ENCODE results near the gene SPPL3.
"Not testable (repeated sequence)": the region's sequence is repeated elsewhere in the genome, so short reads cannot be mapped to it uniquely, and the experiment has no call there.

SPPL3 gene

GRCh38 chr12:120795441-120796178 lies 108.5 kb downstream of the SPPL3 start:
- Histone ChIP-seq H3K9ac (ENCODE audit: insufficient read length) (no peak overlapping the region), H3K27ac (no peak overlapping the region), H3K4me3 (no peak overlapping the region), H3K36me3 (ENCODE audit: insufficient read depth, low read length) (peaks cover 10% of the 10 kb centered on the region), H3K9me3 (ENCODE audit: low read depth, low read length) (peaks cover 4% of the 10 kb centered on the region; the same call in 1 of the 2 replicates)
- TF ChIP-seq FOXP2 (optimal IDR thresholded peaks at IDR 0.05; ENCODE audit: control extremely low read depth, extremely low read length, insufficient read depth) (no peak), EZH2 (IDR thresholded peaks at IDR 0.05) (no peak), POLR2AphosphoS5 (IDR thresholded peaks at IDR 0.05; ENCODE audit: borderline replicate concordance, low read depth, low read length) (no peak)
- DNase-seq (ENCODE audit: low read depth, low spot score): no peak

GRCh38 chr12:120793357-120793756 lies 110.8 kb downstream of the SPPL3 start:
- H3K27ac ChIP-seq: no peak overlapping the region
- H3K9ac ChIP-seq (ENCODE audit: insufficient read length): no peak overlapping the region
- peaks cover 4% of the 10 kb centered on the region; the same call in 1 of the 2 replicates for H3K9me3 ChIP-seq (ENCODE audit: low read depth, low read length)
- H3K36me3 ChIP-seq (ENCODE audit: insufficient read depth, low read length): peaks cover 10% of the 10 kb centered on the region
- no peak for DNase-seq (ENCODE audit: low read depth, low spot score)
- TF ChIP-seq EZH2 (IDR thresholded peaks at IDR 0.05): no peak
- no peak for TF ChIP-seq POLR2AphosphoS5 (IDR thresholded peaks at IDR 0.05; ENCODE audit: borderline replicate concordance, low read depth, low read length)
- no peak for TF ChIP-seq FOXP2 (optimal IDR thresholded peaks at IDR 0.05; ENCODE audit: control extremely low read depth, extremely low read length, insufficient read depth)
- no peak overlapping the region for H3K4me3 ChIP-seq

GRCh38 chr12:120792456-120792855 lies 111.7 kb downstream of the SPPL3 start:
- H3K4me3 ChIP-seq; DNase-seq (ENCODE audit: low read depth, low spot score); H3K9ac ChIP-seq (ENCODE audit: insufficient read length); H3K36me3 ChIP-seq (ENCODE audit: insufficient read depth, low read length); H3K9me3 ChIP-seq (ENCODE audit: low read depth, low read length); H3K27ac ChIP-seq: not testable (repeated sequence)

- no peak for DNase-seq (ENCODE audit: low read depth, low spot score)
- Histone ChIP-seq H3K27ac (no peak overlapping the region), H3K9me3 (ENCODE audit: low read depth, low read length) (peaks cover 4% of the 10 kb centered on the region; the same call in 1 of the 2 replicates), H3K36me3 (ENCODE audit: insufficient read depth, low read length) (peaks cover 10% of the 10 kb centered on the region), H3K9ac (ENCODE audit: insufficient read length) (no peak overlapping the region), H3K4me3 (no peak overlapping the region)
- TF ChIP-seq FOXP2 (optimal IDR thresholded peaks at IDR 0.05; ENCODE audit: control extremely low read depth, extremely low read length, insufficient read depth) (no peak), POLR2AphosphoS5 (IDR thresholded peaks at IDR 0.05; ENCODE audit: borderline replicate concordance, low read depth, low read length) (no peak), EZH2 (IDR thresholded peaks at IDR 0.05) (no peak)
Measured at GRCh38 chr12:120791669-120792176, 112.4 kb downstream of the SPPL3 start.

GRCh38 chr12:120790114-120790513 lies 114.0 kb downstream of the SPPL3 start:
- peaks cover 3% of the 10 kb centered on the region; the same call in 1 of the 2 replicates for H3K36me3 ChIP-seq (ENCODE audit: insufficient read depth, low read length)
- no peak for DNase-seq (ENCODE audit: low read depth, low spot score)
- no peaks in the 10 kb centered on the region for H3K9me3 ChIP-seq (ENCODE audit: low read depth, low read length)
- TF ChIP-seq FOXP2 (optimal IDR thresholded peaks at IDR 0.05; ENCODE audit: control extremely low read depth, extremely low read length, insufficient read depth) (no peak), EZH2 (IDR thresholded peaks at IDR 0.05) (no peak), POLR2AphosphoS5 (IDR thresholded peaks at IDR 0.05; ENCODE audit: borderline replicate concordance, low read depth, low read length) (no peak)
- no peak overlapping the region for H3K9ac ChIP-seq (ENCODE audit: insufficient read length)
- H3K4me3 ChIP-seq: no peak overlapping the region
- H3K27ac ChIP-seq: no peak overlapping the region

- H3K36me3 ChIP-seq (ENCODE audit: insufficient read depth, low read length): peaks cover 10% of the 10 kb centered on the region; the same call in 1 of the 2 replicates
- peak overlapping the region; percentile 27; the same call in 1 of the 2 replicates for H3K27ac ChIP-seq
- no peak overlapping the region for H3K4me3 ChIP-seq
- H3K9me3 ChIP-seq (ENCODE audit: low read depth, low read length): no peaks in the 10 kb centered on the region
- no peak overlapping the region for H3K9ac ChIP-seq (ENCODE audit: insufficient read length)
- TF ChIP-seq EZH2 (IDR thresholded peaks at IDR 0.05) (no peak), POLR2AphosphoS5 (IDR thresholded peaks at IDR 0.05; ENCODE audit: borderline replicate concordance, low read depth, low read length) (no peak)
- no peak for DNase-seq (ENCODE audit: low read depth, low spot score)
Measured at GRCh38 chr12:120787889-120788288, 116.3 kb downstream of the SPPL3 start.

- Histone ChIP-seq H3K9ac (ENCODE audit: insufficient read length) (no peak overlapping the region), H3K9me3 (ENCODE audit: low read depth, low read length) (no peaks in the 10 kb centered on the region), H3K27ac (no peak overlapping the region), H3K4me3 (no peak overlapping the region), H3K36me3 (ENCODE audit: insufficient read depth, low read length) (peaks cover 24% of the 10 kb centered on the region)
- no peak for TF ChIP-seq FOXP2 (optimal IDR thresholded peaks at IDR 0.05; ENCODE audit: control extremely low read depth, extremely low read length, insufficient read depth)
- DNase-seq (ENCODE audit: low read depth, low spot score): no peak
Measured at GRCh38 chr12:120784804-120785203, 119.4 kb downstream of the SPPL3 start.

GRCh38 chr12:120783197-120783596 lies 121.0 kb downstream of the SPPL3 start:
- no peak overlapping the region for H3K27ac ChIP-seq
- H3K9ac ChIP-seq (ENCODE audit: insufficient read length): no peak overlapping the region
- H3K9me3 ChIP-seq (ENCODE audit: low read depth, low read length): no peaks in the 10 kb centered on the region
- H3K36me3 ChIP-seq (ENCODE audit: insufficient read depth, low read length): peaks cover 24% of the 10 kb centered on the region
- no peak overlapping the region for H3K4me3 ChIP-seq
- DNase-seq (ENCODE audit: low read depth, low spot score): no peak
- TF ChIP-seq FOXP2 (optimal IDR thresholded peaks at IDR 0.05; ENCODE audit: control extremely low read depth, extremely low read length, insufficient read depth): no peak
- TF ChIP-seq EZH2 (IDR thresholded peaks at IDR 0.05): no peak
- TF ChIP-seq POLR2AphosphoS5 (IDR thresholded peaks at IDR 0.05; ENCODE audit: borderline replicate concordance, low read depth, low read length): no peak

Measured in SK-N-MC (cell line).